Measurements from ENCODE around the gene OGT.

OGT gene

GRCh38 chrX:71622576-71623450, 89.9 kb downstream of the OGT start:
- DNase-seq (ENCODE audit: low read depth) = peak; percentile 64

GRCh38 chrX:71623714-71624113, 90.8 kb downstream of the OGT start:
- DNase-seq (ENCODE audit: low read depth) = no peak

- DNase-seq (ENCODE audit: low read depth) = no peak
Measured at GRCh38 chrX:71625471-71625870, 92.6 kb downstream of the OGT start.
